Large intestine (tissue), 3 donors: ENCODE results near the gene SPRED1. TPM values are rescaled to one million over a fixed set of nuclear protein-coding genes. Genes with fewer than 3 reads are reported as not detected.

ENCODE experiments used
- DNase-seq, 2 donors: peaks; one replicate each; pipeline versions ENCODE4 v3.0.0 to v3.0.0-alpha.2; 2013
- H3K27ac ChIP-seq: one replicate; pipeline ENCODE4 v1.5.1; 2013; ENCODE audit warnings: low read length
- H3K27me3 ChIP-seq: 2 replicates; pipeline ENCODE4 v1.6.1; 2013; ENCODE audit warnings: low read length; ENCODE audit not compliant: control insufficient read depth, insufficient read depth
- H3K36me3 ChIP-seq: 2 replicates; pipeline ENCODE4 v1.6.1; 2013; ENCODE audit warnings: low read length; ENCODE audit not compliant: control insufficient read depth, insufficient read depth
- H3K4me1 ChIP-seq: one replicate; pipeline ENCODE4 v1.6.1; 2013; ENCODE audit warnings: low read length; ENCODE audit not compliant: control insufficient read depth, insufficient read depth
- H3K4me3 ChIP-seq: one replicate; pipeline ENCODE4 v1.5.1; 2013; ENCODE audit warnings: low read length
- H3K9me3 ChIP-seq: one replicate; pipeline ENCODE4 v1.6.1; 2013; ENCODE audit warnings: mild to moderate bottlenecking, low read depth, low read length, moderate library complexity; ENCODE audit not compliant: control insufficient read depth
- WGBS: methylation state at CpG from one replicate; pipeline ENCODE4 v1.1.5; 2013; ENCODE audit warnings: low lambda C conversion rate; ENCODE audit not compliant: insufficient coverage; 5-methylcytosine and 5-hydroxymethylcytosine counted together
- polyA plus RNA-seq: library from polyadenylated mRNA; unstranded; fragments of 120-200 nt; gene quantifications from one replicate; pipeline ENCODE4 v1.2.1, GENCODE V29; 2013

Gene SPRED1
- polyA plus RNA-seq, 1 donor: 28.2 TPM

DNA sequence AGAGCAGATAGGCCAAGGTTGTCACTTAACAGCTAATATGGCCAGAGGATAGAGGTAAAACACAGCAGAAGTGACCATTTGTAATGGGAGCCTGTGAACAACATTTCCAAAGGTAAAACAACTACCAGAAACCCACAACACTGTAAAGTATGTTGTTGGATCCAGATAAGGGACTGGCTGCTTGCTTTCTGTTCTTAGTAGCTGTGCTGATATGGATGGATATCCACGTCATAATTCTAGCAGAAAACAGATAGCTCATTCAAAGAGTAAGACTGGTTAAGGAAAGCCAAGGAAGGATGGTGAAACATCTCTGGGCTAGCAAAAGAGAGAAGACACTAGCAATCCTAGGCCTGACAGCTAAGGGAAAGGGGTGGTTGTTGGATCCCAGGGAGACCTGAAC is 36.9 kb upstream of the SPRED1 start:
- DNase-seq: peak in 1 of 2 donors; percentile 44
- no peaks in the 10 kb centered on the region for H3K9me3 ChIP-seq
- no CpG with 5 or more reads among the region's 1 CpG for WGBS
- no peaks in the 10 kb centered on the region for H3K36me3 ChIP-seq
- no peak overlapping the region for H3K27ac ChIP-seq
- no peaks in the 10 kb centered on the region for H3K27me3 ChIP-seq
- H3K4me1 ChIP-seq: peaks cover 61% of the 10 kb centered on the region
- no peak overlapping the region for H3K4me3 ChIP-seq

DNA sequence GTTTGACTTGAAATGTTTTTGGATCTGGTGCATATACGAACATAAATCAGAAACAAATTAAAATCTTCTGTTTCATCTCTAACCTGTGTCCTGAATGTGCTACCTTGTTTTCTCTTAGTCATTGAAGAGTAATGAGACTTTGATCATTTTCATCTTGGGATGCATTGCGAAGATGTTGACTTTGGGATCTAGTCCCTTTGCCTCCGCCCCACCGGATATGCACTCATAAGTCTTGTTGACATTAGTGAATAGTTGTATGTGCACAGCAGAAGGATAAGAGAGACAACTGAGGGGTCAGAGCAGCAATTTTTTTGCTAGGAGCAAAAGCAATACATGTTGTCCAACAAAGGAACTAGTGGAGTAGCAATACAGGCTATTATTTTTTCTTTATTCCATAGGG is 35.9 kb upstream of the SPRED1 start:
- no peaks in the 10 kb centered on the region for H3K36me3 ChIP-seq
- H3K27me3 ChIP-seq: no peaks in the 10 kb centered on the region
- WGBS: 80% methylated on average over 1 of the region's 4 CpGs
- no peak overlapping the region for H3K27ac ChIP-seq
- H3K9me3 ChIP-seq: no peaks in the 10 kb centered on the region
- no peak overlapping the region for H3K4me3 ChIP-seq
- peaks cover 61% of the 10 kb centered on the region for H3K4me1 ChIP-seq
- peak in 1 of 2 donors; percentile 75 for DNase-seq

GRCh38 chr15:38217191-38217595 is 35.4 kb upstream of the SPRED1 start:
- H3K27me3 ChIP-seq: no peaks in the 10 kb centered on the region
- no peaks in the 10 kb centered on the region for H3K36me3 ChIP-seq
- no peak overlapping the region for H3K27ac ChIP-seq
- no peak for DNase-seq
- H3K4me1 ChIP-seq: peaks cover 58% of the 10 kb centered on the region
- H3K4me3 ChIP-seq: no peak overlapping the region
- WGBS: no CpG with 5 or more reads among the region's 3 CpGs
- H3K9me3 ChIP-seq: no peaks in the 10 kb centered on the region

- no peak overlapping the region for H3K4me3 ChIP-seq
- peaks cover 50% of the 10 kb centered on the region for H3K4me1 ChIP-seq
- H3K27ac ChIP-seq: peak overlapping the region; percentile 39
- no peaks in the 10 kb centered on the region for H3K27me3 ChIP-seq
- no peaks in the 10 kb centered on the region for H3K9me3 ChIP-seq
- H3K36me3 ChIP-seq: no peaks in the 10 kb centered on the region
- WGBS: 62% methylated on average over 2 of the region's 3 CpGs
- peak; percentile 55 to 66 for DNase-seq
Observed at GRCh38 chr15:38217788-38218609, 34.6 kb upstream of the SPRED1 start.

DNA sequence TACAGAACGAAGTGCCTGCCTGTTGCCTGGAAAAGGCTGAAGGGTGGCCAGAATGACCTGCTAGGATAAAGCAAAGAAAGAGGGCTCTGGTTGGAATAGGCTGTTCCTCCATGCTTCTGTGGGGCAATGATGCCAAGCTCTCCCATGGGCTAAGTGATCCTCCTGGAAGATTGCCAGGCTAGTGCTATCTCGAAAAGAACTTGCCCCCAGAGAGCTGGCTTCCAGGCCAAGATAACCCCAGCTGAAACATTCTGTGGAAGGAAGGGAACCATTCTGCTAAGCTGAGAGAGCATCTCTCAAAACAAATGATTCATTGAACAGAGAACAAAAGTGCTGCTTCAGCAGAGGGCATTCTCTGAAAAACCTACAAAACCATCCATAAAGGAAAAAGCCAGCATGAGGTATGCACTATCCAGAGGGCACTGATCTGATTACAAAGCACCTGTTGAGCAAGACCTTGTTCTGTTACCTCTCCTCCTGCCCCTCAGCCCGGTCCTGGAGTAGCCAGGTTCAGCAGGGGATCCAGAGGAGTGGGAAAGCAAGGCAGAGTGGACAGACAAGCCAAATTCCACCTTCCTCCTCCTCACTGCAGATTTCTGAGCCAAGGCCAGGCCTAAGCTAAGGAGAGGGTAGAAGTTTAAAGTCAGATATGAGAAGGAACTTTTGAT is 31.9 kb upstream of the SPRED1 start:
- H3K27ac ChIP-seq: no peak overlapping the region
- no peak for DNase-seq
- no peak overlapping the region for H3K4me3 ChIP-seq
- peaks cover 32% of the 10 kb centered on the region for H3K4me1 ChIP-seq
- no peaks in the 10 kb centered on the region for H3K36me3 ChIP-seq
- no peaks in the 10 kb centered on the region for H3K9me3 ChIP-seq
- no peaks in the 10 kb centered on the region for H3K27me3 ChIP-seq
- no CpG with 5 or more reads among the region's 3 CpGs for WGBS

DNA sequence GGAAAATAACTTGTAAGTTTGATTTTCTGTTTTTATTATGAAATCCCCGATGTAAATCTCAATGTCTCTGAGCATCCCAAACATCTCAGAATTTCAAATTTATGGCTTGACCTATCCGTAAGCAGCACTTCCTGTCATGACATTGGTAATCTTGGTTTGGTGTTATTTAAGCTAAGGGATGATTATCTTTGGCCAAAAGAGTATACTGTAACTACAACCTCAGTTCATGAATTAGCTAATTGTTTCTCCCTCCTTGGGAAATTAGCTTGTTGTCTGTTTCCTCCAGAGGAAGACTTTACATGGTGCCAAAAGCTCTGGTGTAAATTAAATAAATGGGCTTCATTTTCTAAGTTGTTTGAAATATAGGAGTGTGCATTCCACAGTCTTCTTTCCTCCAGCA is 28.1 kb upstream of the SPRED1 start:
- WGBS: 90% methylated on average over 1 of the region's 2 CpGs
- no peaks in the 10 kb centered on the region for H3K36me3 ChIP-seq
- no peaks in the 10 kb centered on the region for H3K9me3 ChIP-seq
- H3K4me1 ChIP-seq: peaks cover 5% of the 10 kb centered on the region
- DNase-seq: no peak
- H3K27me3 ChIP-seq: no peaks in the 10 kb centered on the region
- H3K27ac ChIP-seq: no peak overlapping the region
- H3K4me3 ChIP-seq: no peak overlapping the region

- Histone ChIP-seq H3K4me1 (peaks cover 3% of the 10 kb centered on the region), H3K36me3 (no peaks in the 10 kb centered on the region), H3K9me3 (no peaks in the 10 kb centered on the region), H3K27ac (no peak overlapping the region), H3K27me3 (no peaks in the 10 kb centered on the region), H3K4me3 (no peak overlapping the region)
- DNase-seq: no peak
- WGBS: no CpG with 5 or more reads among the region's 1 CpG
Observed at GRCh38 chr15:38225381-38225780, 27.3 kb upstream of the SPRED1 start.

GRCh38 chr15:38226608-38227266 is 25.9 kb upstream of the SPRED1 start:
- Histone ChIP-seq H3K36me3 (no peaks in the 10 kb centered on the region), H3K4me1 (no peaks in the 10 kb centered on the region), H3K9me3 (no peaks in the 10 kb centered on the region), H3K4me3 (no peak overlapping the region), H3K27ac (peak overlapping the region; percentile 7), H3K27me3 (no peaks in the 10 kb centered on the region)
- DNase-seq: peak; percentile 64 to 81
- 90% methylated on average over 1 of the region's 4 CpGs for WGBS

- no peak overlapping the region for H3K27ac ChIP-seq
- H3K4me3 ChIP-seq: no peak overlapping the region
- no peaks in the 10 kb centered on the region for H3K4me1 ChIP-seq
- no peaks in the 10 kb centered on the region for H3K36me3 ChIP-seq
- DNase-seq: peak in 1 of 2 donors; percentile 52
- H3K27me3 ChIP-seq: no peaks in the 10 kb centered on the region
- H3K9me3 ChIP-seq: no peaks in the 10 kb centered on the region
Observed at GRCh38 chr15:38227941-38228340, 24.7 kb upstream of the SPRED1 start.

- Histone ChIP-seq H3K9me3 (no peaks in the 10 kb centered on the region), H3K36me3 (no peaks in the 10 kb centered on the region), H3K27me3 (no peaks in the 10 kb centered on the region), H3K4me1 (no peaks in the 10 kb centered on the region), H3K27ac (no peak overlapping the region), H3K4me3 (no peak overlapping the region)
- WGBS: no CpG with 5 or more reads among the region's 1 CpG
- no peak for DNase-seq
Observed at GRCh38 chr15:38228618-38229017, 24.0 kb upstream of the SPRED1 start.
